IMR-90 (cell line): ENCODE data around the gene RPL4. TPM values are rescaled to one million over a fixed set of nuclear protein-coding genes. Genes with fewer than 3 reads are reported as not detected.

Source experiments
- microRNA-seq, 2 experiments: library from miRNA; stranded (forward) in 1 of 2; unstranded in 1 of 2; fragments of 10-50 nt in 1 of 2; fragments of <30 nt in 1 of 2; gene quantifications in 1 of 2; microRNA quantifications in 1 of 2; one replicate each; pipeline versions ENCODE3 to v1.1.0; 2013 to 2020; ENCODE audit not compliant: insufficient read depth in 1 of 2, insufficient read length in 1 of 2, unreplicated experiment in 1 of 2
- polyA plus RNA-seq, 3 experiments: library from polyadenylated mRNA; depleted of rRNA; stranded (reverse); fragments of >200 nt; gene quantifications; 2 replicates each; pipeline ENCODE4 v1.2.3, GENCODE V29; 2012; ENCODE audit warnings: low replicate concordance in 1 of 3
- small RNA-seq, 5 experiments: library from RNA; depleted of rRNA; stranded (forward); fragments of <200 nt; gene quantifications; one replicate each; pipeline ENCODE3, GENCODE V24; 2012
- total RNA-seq: library from RNA; depleted of rRNA; stranded (reverse); fragments of >200 nt; gene quantifications from 2 replicates; pipeline ENCODE4 v1.2.3, GENCODE V29; 2012; rRNA removed

The RPL4 gene
- total and polyA plus RNA-seq, 2 of the 4 experiments (the other 2 are of a cell fraction): 4,083 to 13,244 TPM

Small RNA genes lying within 50 kb of the gene (microRNA-seq; reads per million reads assigned to microRNA genes)
- 0 reads per million in 2 experiments for gene MIR4512 (ENCODE audit: insufficient read depth in 1 of 2, insufficient read length in 1 of 2, unreplicated experiment in 1 of 2)
- gene RF01159 (ENCODE audit: insufficient read depth, insufficient read length): not detected
- not detected for gene SNORD16 (ENCODE audit: insufficient read depth, insufficient read length)
- not detected for gene SNORD18A (ENCODE audit: insufficient read depth, insufficient read length)
- not detected for gene SNORD18B (ENCODE audit: insufficient read depth, insufficient read length)
- gene SNORD18C (ENCODE audit: insufficient read depth, insufficient read length): not detected

Small RNA genes lying within 50 kb of the gene (small RNA-seq; reads per million reads assigned to genes)
- 0 to 0.49 (median 0) reads per million in 5 experiments for gene MIR4512
- gene RF01159: 0 reads per million in 5 experiments
- gene SNORD16: 0 reads per million in 5 experiments
- 0 reads per million in 5 experiments for gene SNORD18A
- gene SNORD18B: 0 reads per million in 5 experiments
- 0 reads per million in 5 experiments for gene SNORD18C

Other genes starting within 250 kb of the RPL4 start
- 12.2 and 14.5 TPM in 2 replicates for gene DIS3L, start 211.3 kb downstream of the RPL4 start, total RNA-seq
- 4.2 and 5.1 TPM in 2 replicates for gene DIS3L, start 211.3 kb downstream of the RPL4 start, polyA plus RNA-seq (2012; rRNA removed)
- 7.3 and 15.0 TPM in 2 replicates for gene TIPIN, start 148.2 kb downstream of the RPL4 start, total RNA-seq
- gene TIPIN, start 148.2 kb downstream of the RPL4 start, polyA plus RNA-seq (2012; rRNA removed): 6.3 and 6.9 TPM in 2 replicates
- 37.8 and 58.9 TPM in 2 replicates for gene MAP2K1, start 117.9 kb downstream of the RPL4 start, total RNA-seq
- 33.3 and 34.7 TPM in 2 replicates for gene MAP2K1, start 117.9 kb downstream of the RPL4 start, polyA plus RNA-seq (2012; rRNA removed)
- 26.3 and 40.8 TPM in 2 replicates for gene SNAPC5, start 7.1 kb downstream of the RPL4 start, total RNA-seq
- gene SNAPC5, start 7.1 kb downstream of the RPL4 start, polyA plus RNA-seq (2012; rRNA removed): 25.4 and 25.9 TPM in 2 replicates
- 22.2 and 28.1 TPM in 2 replicates for gene ZWILCH, start 471 bp upstream of the RPL4 start, total RNA-seq
- 10.3 and 10.5 TPM in 2 replicates for gene ZWILCH, start 471 bp upstream of the RPL4 start, polyA plus RNA-seq (2012; rRNA removed)
- gene LCTL, start 61.1 kb upstream of the RPL4 start, total RNA-seq: 8.9 and 10.4 TPM in 2 replicates
- 10.3 and 10.5 TPM in 2 replicates for gene LCTL, start 61.1 kb upstream of the RPL4 start, polyA plus RNA-seq (2012; rRNA removed)
- gene SMAD6, start 197.4 kb upstream of the RPL4 start, total RNA-seq: 3.6 and 4.8 TPM in 2 replicates
- gene SMAD6, start 197.4 kb upstream of the RPL4 start, polyA plus RNA-seq (2012; rRNA removed): 8.5 and 13.6 TPM in 2 replicates